T-helper 1 cell treated with Interleukin-12 subunit alpha and Interleukin-12 subunit beta and Interleukin-4 antibody, amounts not matched to agents 30 μg/mL and 1 μg/mL, for 36 hours (primary cell): ENCODE data around the gene POPDC2.

ENCODE experiments used
- H3K27ac Mint-ChIP-seq: one replicate; pipeline ENCODE4 v1.8.0; 2021; ENCODE audit warnings: mild to moderate bottlenecking, mixed read lengths
- H3K27me3 Mint-ChIP-seq: one replicate; pipeline ENCODE4 v1.8.0; 2021; ENCODE audit warnings: low read depth, mixed read lengths
- H3K36me3 Mint-ChIP-seq: one replicate; pipeline ENCODE4 v1.8.0; 2021; ENCODE audit warnings: low read depth, mixed read lengths
- H3K4me1 Mint-ChIP-seq: one replicate; pipeline ENCODE4 v1.8.0; 2021; ENCODE audit warnings: low read depth, mixed read lengths
- H3K4me3 Mint-ChIP-seq: one replicate; pipeline ENCODE4 v1.8.0; 2021; ENCODE audit warnings: mild to moderate bottlenecking, moderate library complexity, mixed read lengths
- H3K9me3 Mint-ChIP-seq: one replicate; pipeline ENCODE4 v1.8.0; 2021; ENCODE audit warnings: mixed read lengths

POPDC2 gene

DNA sequence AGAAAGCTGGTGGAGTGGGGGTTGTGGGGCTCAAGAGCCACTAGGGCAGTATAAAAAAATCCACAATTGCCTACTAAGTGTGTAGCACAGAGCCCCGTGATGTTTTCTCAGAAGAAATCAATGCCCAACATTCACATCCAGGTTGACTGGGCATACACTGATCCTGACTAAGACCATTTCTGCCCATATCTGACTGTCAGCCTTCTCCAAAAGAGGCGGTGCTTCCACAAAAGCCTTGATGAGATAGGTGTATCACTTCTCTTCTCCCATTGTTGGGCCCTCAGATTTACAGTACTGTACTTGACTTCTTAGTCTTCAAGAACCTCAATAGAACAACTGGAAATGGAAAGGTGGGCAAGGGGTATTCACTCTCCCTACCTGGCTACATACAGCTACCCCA is 1.4 kb downstream of the POPDC2 start:
- H3K9me3 Mint-ChIP-seq: no peaks in the 10 kb centered on the region
- H3K27ac Mint-ChIP-seq: no peak overlapping the region
- H3K27me3 Mint-ChIP-seq: no peaks in the 10 kb centered on the region
- H3K36me3 Mint-ChIP-seq: peaks cover 1% of the 10 kb centered on the region
- H3K4me1 Mint-ChIP-seq: peaks cover 6% of the 10 kb centered on the region
- H3K4me3 Mint-ChIP-seq: no peak overlapping the region

DNA sequence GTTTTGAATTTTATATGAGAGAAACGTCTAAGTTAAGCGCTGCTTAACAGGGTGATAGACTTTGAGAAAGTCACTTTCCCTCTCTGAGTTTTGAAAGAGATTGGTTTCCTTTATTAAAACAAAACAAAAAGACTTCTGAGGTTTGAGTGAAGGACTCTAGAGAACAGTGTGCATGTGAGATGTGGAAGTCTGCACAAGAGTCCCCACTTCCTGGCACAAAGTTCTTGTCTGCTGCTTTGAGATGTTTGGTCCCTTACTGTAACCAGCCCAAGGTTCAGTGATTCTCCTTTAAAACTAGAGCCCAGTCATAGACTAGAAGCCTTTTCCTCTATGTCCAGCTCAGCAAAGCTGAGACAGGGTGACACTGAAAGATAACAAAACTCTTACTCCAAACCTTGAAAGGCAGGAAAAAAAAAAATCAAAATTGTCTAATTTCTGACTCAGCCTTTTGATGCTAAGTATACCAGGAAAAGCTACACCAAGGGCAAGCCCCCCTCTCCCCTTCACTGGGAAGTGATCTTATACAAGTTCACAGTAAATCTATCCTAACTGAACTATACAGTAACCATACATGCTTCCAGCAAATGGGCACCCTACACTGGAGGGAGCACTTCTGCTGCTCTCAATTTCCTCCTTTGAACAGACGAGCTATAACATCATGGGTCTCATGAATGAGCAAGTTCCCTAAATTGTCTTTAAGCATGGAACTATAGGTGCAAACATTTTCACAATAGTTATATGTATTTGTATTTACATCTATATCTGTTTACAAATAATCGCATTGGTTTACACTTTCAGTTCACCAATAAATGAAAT is 2.3 kb downstream of the POPDC2 start:
- no peak overlapping the region for H3K27ac Mint-ChIP-seq
- no peaks in the 10 kb centered on the region for H3K27me3 Mint-ChIP-seq
- H3K36me3 Mint-ChIP-seq: peaks cover 1% of the 10 kb centered on the region
- peaks cover 6% of the 10 kb centered on the region for H3K4me1 Mint-ChIP-seq
- no peaks in the 10 kb centered on the region for H3K9me3 Mint-ChIP-seq
- H3K4me3 Mint-ChIP-seq: no peak overlapping the region

DNA sequence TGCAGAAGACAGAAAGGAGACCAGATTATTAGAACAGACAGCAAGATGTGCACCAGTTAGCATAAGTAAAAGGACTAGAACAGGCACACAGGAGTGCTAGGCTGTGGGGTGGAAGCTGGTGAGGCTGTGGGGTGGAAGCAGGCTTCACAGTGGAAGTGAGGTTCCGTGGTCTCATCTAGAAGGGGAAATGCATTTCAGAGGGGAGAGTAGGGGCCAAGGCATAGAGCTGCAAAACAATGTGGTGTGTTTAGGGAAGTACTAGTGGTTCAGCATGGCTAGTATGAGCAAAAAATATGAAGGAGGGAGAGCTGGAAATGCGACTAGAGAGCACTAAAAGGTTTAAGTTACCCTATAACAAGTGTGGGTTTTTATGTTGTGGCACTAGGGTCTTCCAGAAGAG is 6.5 kb downstream of the POPDC2 start:
- Mint-ChIP-seq H3K27me3 (no peaks in the 10 kb centered on the region), H3K9me3 (no peaks in the 10 kb centered on the region), H3K27ac (no peak overlapping the region), H3K4me3 (no peak overlapping the region), H3K36me3 (no peaks in the 10 kb centered on the region), H3K4me1 (peaks cover 6% of the 10 kb centered on the region)

DNA sequence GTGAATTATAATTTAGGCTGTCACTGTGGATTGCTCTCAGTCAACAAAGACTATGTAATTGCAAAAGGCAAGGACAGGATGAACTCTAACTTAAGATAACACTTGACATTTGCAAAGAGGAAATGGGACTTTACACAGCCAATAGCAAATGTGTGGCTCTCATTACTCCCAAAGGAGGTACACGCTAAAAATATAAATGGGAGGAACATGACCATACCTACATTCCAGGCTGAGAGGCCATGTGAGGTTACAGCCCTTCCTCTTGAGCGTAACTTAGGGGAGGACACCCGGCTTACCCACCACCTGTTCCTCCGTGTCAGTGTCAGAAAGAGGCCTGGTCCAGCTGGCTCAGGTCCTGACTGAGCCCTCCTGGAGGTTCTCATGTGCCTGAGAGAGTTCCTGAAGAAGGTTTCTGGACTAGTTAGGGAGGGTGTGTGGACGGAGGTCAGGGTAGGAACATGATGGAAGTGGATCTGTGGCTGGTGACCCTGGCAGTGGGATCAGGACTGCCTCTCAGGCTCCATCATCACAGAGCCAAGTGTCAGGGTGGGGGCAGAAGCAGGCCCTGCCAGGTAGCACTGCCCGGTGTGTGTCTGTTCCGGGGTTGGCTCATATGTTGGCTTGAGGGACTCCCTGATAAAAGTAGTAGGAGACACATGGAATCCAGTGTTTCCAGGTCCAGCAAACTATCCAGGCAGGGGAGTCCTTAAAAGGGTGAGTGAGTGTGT is 7.9 kb downstream of the POPDC2 start:
- Mint-ChIP-seq H3K4me1 (no peaks in the 10 kb centered on the region), H3K4me3 (no peak overlapping the region), H3K27me3 (no peaks in the 10 kb centered on the region), H3K27ac (no peak overlapping the region), H3K9me3 (no peaks in the 10 kb centered on the region), H3K36me3 (no peaks in the 10 kb centered on the region)

DNA sequence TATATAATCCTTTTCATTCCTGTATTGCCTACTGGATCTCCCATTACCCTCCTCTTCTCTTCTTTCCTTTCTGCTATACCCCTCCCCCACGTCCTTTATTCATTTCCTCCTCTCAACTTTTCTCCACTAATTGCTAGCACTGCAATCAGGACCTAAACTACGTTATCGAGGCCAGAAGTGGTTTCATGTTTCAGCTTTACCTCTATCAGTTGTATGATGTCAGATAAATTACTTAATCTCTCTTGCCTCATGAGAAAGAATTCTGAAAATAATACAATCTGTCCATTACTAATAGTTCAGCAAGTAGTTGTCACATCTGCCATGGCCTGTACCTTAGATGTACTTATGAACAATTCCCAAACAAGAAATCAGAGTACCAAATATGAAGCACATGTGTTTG is 10.6 kb downstream of the POPDC2 start:
- Mint-ChIP-seq H3K4me1 (no peaks in the 10 kb centered on the region), H3K27me3 (no peaks in the 10 kb centered on the region), H3K9me3 (no peaks in the 10 kb centered on the region), H3K36me3 (peaks cover 3% of the 10 kb centered on the region), H3K4me3 (no peak overlapping the region), H3K27ac (no peak overlapping the region)

DNA sequence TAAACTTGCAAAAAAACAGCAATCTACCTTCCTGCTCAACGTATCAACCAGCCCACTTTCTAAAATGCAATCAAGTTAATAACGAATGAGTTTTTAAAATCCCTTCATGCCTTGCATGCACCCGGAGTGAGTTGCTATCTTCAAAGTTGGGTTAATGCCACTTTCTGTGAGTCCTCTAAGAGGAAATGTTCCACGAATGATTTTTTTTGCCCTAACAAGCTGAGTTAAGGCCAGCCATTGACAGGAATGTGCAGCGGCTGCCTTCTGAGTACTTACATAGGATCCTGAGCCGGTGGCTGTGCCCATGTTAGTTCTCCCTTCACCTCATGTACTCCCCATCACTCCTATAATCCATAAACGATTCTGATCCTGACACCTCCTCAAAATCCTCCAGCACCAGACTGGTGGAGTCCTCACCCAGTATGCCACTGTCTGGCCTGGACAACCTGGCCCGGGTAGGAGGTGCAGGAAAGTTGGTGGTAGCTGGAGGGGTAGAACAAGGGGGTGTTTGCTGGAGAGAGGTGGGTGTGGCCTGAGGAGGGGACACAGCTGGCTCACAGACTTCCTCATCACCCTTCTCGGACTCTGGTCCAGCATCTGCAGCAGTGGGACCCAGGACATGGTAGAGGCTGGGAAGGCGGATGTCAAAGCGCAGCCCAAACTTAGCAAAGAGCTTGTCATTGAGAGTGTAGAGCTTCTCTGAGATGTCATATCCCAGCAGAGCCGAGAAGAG is 12.4 kb downstream of the POPDC2 start:
- Mint-ChIP-seq H3K9me3 (no peaks in the 10 kb centered on the region), H3K4me3 (no peak overlapping the region), H3K27ac (no peak overlapping the region), H3K27me3 (no peaks in the 10 kb centered on the region), H3K36me3 (peaks cover 3% of the 10 kb centered on the region), H3K4me1 (peaks cover 2% of the 10 kb centered on the region)

DNA sequence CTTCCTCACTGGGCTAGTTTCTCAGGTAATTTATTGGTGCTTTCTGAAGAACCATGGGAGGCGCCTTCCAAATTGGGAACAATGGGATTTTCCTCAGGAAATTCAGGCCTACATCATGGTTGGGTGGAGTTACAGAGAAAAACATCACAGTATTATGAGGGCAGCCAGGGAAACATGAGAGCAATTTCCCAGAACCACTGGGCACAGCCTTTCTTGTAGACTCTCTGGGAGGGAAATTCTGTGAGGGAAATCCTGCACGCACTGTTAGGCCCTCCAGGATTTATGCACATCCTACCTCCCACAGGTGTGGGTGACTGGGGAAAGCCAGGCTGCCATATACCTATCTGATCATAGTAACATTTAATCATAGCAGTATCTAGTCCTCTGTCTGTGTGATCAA is 13.2 kb downstream of the POPDC2 start:
- no peak overlapping the region for H3K27ac Mint-ChIP-seq
- no peaks in the 10 kb centered on the region for H3K9me3 Mint-ChIP-seq
- H3K36me3 Mint-ChIP-seq: peaks cover 3% of the 10 kb centered on the region
- peaks cover 2% of the 10 kb centered on the region for H3K4me1 Mint-ChIP-seq
- H3K27me3 Mint-ChIP-seq: no peaks in the 10 kb centered on the region
- no peak overlapping the region for H3K4me3 Mint-ChIP-seq

DNA sequence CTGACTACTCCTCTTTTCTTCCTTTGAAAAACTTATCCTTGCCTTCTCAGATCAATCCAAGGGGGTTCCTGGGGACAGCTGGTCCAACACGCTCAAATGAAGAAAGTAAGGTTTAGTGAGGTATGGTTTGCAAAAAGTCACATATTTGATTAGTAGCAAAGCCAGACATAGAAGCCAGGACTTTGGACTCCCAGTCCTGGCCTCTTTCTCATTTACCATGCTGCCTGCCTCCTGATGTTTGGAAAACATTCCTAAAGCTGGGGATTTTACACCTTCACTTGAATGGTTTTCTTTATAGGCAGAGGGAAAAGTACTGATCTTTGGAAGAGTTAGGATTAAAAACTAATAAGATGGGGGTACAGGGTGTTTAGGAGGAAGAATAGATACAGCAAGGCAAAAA is 14.6 kb downstream of the POPDC2 start:
- Mint-ChIP-seq H3K9me3 (no peaks in the 10 kb centered on the region), H3K4me3 (no peak overlapping the region), H3K27ac (no peak overlapping the region), H3K27me3 (no peaks in the 10 kb centered on the region), H3K4me1 (peaks cover 2% of the 10 kb centered on the region), H3K36me3 (peaks cover 6% of the 10 kb centered on the region)

DNA sequence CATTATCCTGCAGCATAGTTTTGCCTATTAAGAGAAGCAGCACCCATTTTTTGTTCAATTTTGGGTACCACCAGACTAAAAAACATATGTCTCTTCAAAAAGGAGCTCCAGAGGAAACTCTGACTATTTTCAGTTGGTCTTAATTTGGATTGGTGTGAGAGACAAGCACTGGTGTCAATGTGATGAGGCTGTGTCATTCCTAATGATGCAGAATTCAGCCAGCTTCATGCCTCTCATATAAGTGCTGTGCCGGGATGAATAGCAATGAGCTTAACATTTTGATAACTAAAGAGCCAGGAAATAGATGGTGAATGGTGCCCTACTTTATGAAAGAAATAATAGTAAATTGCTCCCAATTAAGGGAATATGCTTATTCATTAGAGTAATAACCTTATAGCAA is 15.9 kb downstream of the POPDC2 start:
- Mint-ChIP-seq H3K36me3 (peaks cover 13% of the 10 kb centered on the region), H3K27ac (no peak overlapping the region), H3K4me1 (peaks cover 5% of the 10 kb centered on the region), H3K9me3 (peaks cover 6% of the 10 kb centered on the region), H3K27me3 (no peaks in the 10 kb centered on the region), H3K4me3 (no peak overlapping the region)

DNA sequence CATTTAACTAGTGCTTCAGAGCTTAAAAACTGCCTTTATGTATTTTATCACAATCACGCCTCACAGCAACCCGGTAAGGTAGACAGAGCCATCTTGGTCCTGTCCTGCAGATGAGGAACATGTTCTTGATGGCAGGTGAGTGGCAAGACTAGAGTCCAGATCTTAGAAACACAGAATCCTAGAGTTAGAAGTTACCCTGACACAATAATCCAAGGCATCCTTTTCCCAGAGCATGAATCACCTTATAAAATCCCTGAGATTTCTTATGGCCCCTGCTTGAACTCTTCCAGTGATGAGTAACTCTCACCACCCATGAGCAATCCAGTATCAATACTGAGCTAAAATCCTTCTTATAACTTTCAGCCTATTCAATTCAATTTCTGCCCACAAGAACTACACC is 16.9 kb downstream of the POPDC2 start:
- H3K27ac Mint-ChIP-seq: no peak overlapping the region
- H3K9me3 Mint-ChIP-seq: peaks cover 7% of the 10 kb centered on the region
- H3K36me3 Mint-ChIP-seq: peaks cover 14% of the 10 kb centered on the region
- H3K4me3 Mint-ChIP-seq: no peak overlapping the region
- peaks cover 15% of the 10 kb centered on the region for H3K4me1 Mint-ChIP-seq
- no peaks in the 10 kb centered on the region for H3K27me3 Mint-ChIP-seq

DNA sequence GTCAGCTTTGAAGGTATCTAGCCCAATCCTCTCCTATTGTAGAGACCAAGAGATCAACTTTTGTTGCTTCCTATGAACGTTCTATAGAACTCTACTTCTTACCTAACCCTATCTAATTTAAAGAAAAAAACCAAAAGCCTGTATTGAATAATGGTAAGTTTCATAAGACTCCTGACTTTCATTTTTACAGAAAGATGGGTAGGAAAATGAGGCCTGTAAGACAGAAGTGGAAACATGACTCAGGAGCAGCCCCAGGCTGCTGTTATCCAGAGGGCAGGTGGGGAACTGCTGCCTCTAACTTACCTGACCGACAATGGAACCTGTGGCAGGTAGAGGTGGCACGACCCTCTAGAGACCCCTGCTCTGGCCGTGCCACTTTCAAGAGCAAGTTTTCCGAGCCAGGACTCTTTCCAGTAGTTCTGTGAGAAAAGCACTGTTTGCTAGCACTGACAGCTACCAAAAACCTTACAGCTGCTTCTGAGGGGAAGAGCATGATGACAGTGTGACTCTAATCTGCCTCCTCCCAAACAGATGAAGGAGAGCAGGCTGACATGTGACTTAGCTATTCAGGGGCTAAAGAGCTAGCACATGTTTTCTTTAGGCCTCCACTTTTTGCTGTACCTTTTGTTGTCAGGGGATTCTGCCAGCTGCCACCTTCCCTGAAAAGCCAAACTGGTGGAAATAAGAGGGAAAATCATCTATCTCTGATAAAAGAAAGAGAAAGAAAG is 17.5 kb downstream of the POPDC2 start:
- H3K9me3 Mint-ChIP-seq: peaks cover 7% of the 10 kb centered on the region
- H3K4me3 Mint-ChIP-seq: no peak overlapping the region
- no peak overlapping the region for H3K27ac Mint-ChIP-seq
- H3K36me3 Mint-ChIP-seq: peaks cover 14% of the 10 kb centered on the region
- H3K4me1 Mint-ChIP-seq: peaks cover 20% of the 10 kb centered on the region
- H3K27me3 Mint-ChIP-seq: no peaks in the 10 kb centered on the region

DNA sequence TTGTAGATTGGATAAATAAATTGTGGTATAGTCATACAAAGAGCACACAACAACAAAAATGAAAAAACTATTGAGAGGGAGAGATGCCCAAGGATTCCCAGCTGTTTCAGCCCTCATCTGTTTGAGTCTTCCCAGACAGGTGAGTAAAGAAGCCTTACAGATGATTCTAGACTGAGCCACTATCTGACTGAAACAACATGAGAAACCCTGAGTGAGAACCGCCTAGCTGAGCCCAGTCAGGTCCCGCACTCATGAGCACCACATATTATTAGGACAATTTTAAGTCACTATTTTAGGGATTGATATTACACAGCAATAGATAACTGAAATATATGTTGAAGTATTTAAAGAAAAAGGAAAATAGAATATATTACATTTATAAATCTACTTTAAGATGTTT is 19.0 kb downstream of the POPDC2 start:
- Mint-ChIP-seq H3K36me3 (peaks cover 12% of the 10 kb centered on the region), H3K27me3 (no peaks in the 10 kb centered on the region), H3K27ac (no peak overlapping the region), H3K4me3 (no peak overlapping the region), H3K4me1 (peaks cover 29% of the 10 kb centered on the region), H3K9me3 (peaks cover 7% of the 10 kb centered on the region)

DNA sequence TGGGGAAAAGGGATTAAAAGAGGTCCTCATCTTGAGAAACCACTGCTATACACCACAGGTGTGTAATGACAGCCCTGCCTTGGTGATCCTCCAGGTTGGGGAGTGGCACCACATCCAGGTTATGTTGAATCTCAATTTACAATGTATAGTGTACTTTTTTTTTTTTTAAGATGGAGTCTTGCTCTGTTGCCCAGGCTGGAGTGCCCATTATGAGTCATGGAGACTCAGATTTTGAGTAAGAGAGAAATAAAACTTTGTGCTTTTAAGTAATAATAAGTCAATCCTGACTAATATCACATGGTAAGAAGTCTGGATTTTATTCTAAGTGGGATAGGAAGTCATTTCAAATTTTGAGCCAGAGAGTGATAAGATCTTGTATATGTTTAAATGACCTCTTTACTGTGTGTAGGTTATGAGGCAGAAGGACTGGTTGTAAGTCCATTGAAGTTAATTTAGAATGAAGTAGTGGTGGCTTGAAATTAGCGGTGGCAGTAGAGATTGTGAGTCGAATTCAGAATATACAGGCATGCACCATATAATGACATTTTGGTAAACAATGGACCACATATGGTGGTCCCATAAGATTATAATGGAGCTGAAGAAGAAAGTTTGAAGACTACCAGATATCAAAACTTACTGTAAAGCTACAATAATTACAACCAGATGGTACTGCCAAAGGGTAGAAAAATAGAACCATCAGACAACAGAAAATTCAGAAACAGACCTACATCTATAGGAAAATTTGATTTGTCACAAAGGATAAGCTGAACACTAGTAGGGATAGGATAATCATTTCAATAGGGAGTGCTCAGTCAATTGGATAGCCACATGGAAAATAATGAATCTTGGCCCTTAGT is 20.7 kb downstream of the POPDC2 start:
- H3K4me3 Mint-ChIP-seq: peak overlapping the region; percentile 52
- peaks cover 11% of the 10 kb centered on the region for H3K36me3 Mint-ChIP-seq
- peak overlapping the region; percentile 85 for H3K27ac Mint-ChIP-seq
- peaks cover 29% of the 10 kb centered on the region for H3K4me1 Mint-ChIP-seq
- no peaks in the 10 kb centered on the region for H3K27me3 Mint-ChIP-seq
- H3K9me3 Mint-ChIP-seq: peaks cover 7% of the 10 kb centered on the region
